ENCODE results near the gene OR6B3. TPM values are rescaled to one million over a fixed set of nuclear protein-coding genes. Genes with fewer than 3 reads are reported as not detected.

Gene OR6B3
- total and polyA plus RNA-seq, 12 donors = not detected

GRCh38 chr2:240089306-240089705 lies 36.0 kb upstream of the OR6B3 start:
- no peaks in the 10 kb centered on the region for H3K4me1 ChIP-seq (replicated peaks in 1 of 2)
- DNase-seq = no peak
- H3K9me3 ChIP-seq (replicated peaks in 1 of 3) = peaks cover 0 to 7% (median 4%) of the 10 kb centered on the region in 3 donors
- peaks cover 6% of the 10 kb centered on the region for H3K27me3 ChIP-seq
- intact Hi-C loops (cut with DNase I) = no loop called here
- no peak overlapping the region for H3K4me3 ChIP-seq
- no peak for TF ChIP-seq POLR2A (IDR thresholded peaks at IDR 0.05)
- WGBS, 4 donors = 63 to 71% (median 68%) methylated on average over 5 of the region's 5 CpGs
- no peaks in the 10 kb centered on the region for H3K36me3 ChIP-seq (replicated peaks in 1 of 2)
- H3K27ac ChIP-seq = no peak overlapping the region

- intact Hi-C loops (cut with DNase I) = no loop called here
These were observed 33.2 kb upstream of the OR6B3 start for GRCh38 chr2:240086563-240086962.

GRCh38 chr2:240078631-240079030 lies 25.3 kb upstream of the OR6B3 start:
- Histone ChIP-seq H3K9me3 (replicated peaks in 1 of 3) (peaks cover 0 to 16% (median 7%) of the 10 kb centered on the region in 3 donors), H3K27ac (no peak overlapping the region), H3K36me3 (replicated peaks in 1 of 2) (no peaks in the 10 kb centered on the region), H3K4me1 (replicated peaks in 1 of 2) (no peaks in the 10 kb centered on the region), H3K4me3 (no peak overlapping the region), H3K27me3 (no peaks in the 10 kb centered on the region)
- intact Hi-C loops (cut with DNase I) = no loop called here
- no peak for DNase-seq
- 50 to 65% (median 60%) methylated on average over 2 of the region's 2 CpGs for WGBS, 4 donors
- no peak for TF ChIP-seq POLR2A (IDR thresholded peaks at IDR 0.05)
- no peak for TF ChIP-seq CTCF (IDR thresholded peaks at IDR 0.05)

More at GRCh38 chr2:240086563-240086962, 33.2 kb upstream of the OR6B3 start:
- Histone ChIP-seq H3K9me3 (replicated peaks in 1 of 3) (peaks cover 0 to 7% (median 4%) of the 10 kb centered on the region in 3 donors), H3K36me3 (replicated peaks in 1 of 2) (no peaks in the 10 kb centered on the region), H3K27me3 (no peaks in the 10 kb centered on the region), H3K27ac (no peak overlapping the region), H3K4me3 (no peak overlapping the region), H3K4me1 (replicated peaks in 1 of 2) (no peaks in the 10 kb centered on the region)
- DNase-seq = no peak
- no peak for TF ChIP-seq POLR2A (IDR thresholded peaks at IDR 0.05)
- TF ChIP-seq CTCF (IDR thresholded peaks at IDR 0.05) = no peak

GRCh38 chr2:240077442-240077841 lies 24.1 kb upstream of the OR6B3 start:
- Histone ChIP-seq H3K4me3 (no peak overlapping the region), H3K4me1 (replicated peaks in 1 of 2) (no peaks in the 10 kb centered on the region), H3K27ac (no peak overlapping the region), H3K9me3 (replicated peaks in 1 of 3) (peaks cover 0 to 16% (median 7%) of the 10 kb centered on the region in 3 donors), H3K27me3 (no peaks in the 10 kb centered on the region), H3K36me3 (replicated peaks in 1 of 2) (no peaks in the 10 kb centered on the region)
- TF ChIP-seq CTCF (IDR thresholded peaks at IDR 0.05) = no peak
- no peak for TF ChIP-seq POLR2A (IDR thresholded peaks at IDR 0.05)
- intact Hi-C loops (cut with DNase I) = no loop called here
- DNase-seq = no peak

- no peak overlapping the region for H3K27ac ChIP-seq
- 44 to 88% (median 68%) methylated on average over 5 of the region's 5 CpGs for WGBS, 4 donors
- intact Hi-C loops (cut with DNase I) = no loop called here
- H3K4me1 ChIP-seq (replicated peaks in 1 of 2) = no peaks in the 10 kb centered on the region
- no peak overlapping the region for H3K4me3 ChIP-seq
- no peaks in the 10 kb centered on the region for H3K36me3 ChIP-seq (replicated peaks in 1 of 2)
- H3K9me3 ChIP-seq (replicated peaks in 1 of 3) = peaks cover 0 to 16% (median 7%) of the 10 kb centered on the region in 3 donors
- no peaks in the 10 kb centered on the region for H3K27me3 ChIP-seq
- no peak for TF ChIP-seq CTCF (IDR thresholded peaks at IDR 0.05)
- no peak for TF ChIP-seq POLR2A (IDR thresholded peaks at IDR 0.05)
- no peak for DNase-seq
These were observed 21.2 kb upstream of the OR6B3 start for GRCh38 chr2:240074545-240074944.
